HG03521 (cell line): Measurements from ENCODE around the gene GPR153.

Experiments used
- ATAC-seq: cut with Tn5 transposase; IDR thresholded peaks from one replicate; pipeline ENCODE4 v1.9.1; 2021; ENCODE audit warnings: mild to moderate bottlenecking, moderate library complexity; ENCODE audit not compliant: unreplicated experiment

GPR153 gene

DNA sequence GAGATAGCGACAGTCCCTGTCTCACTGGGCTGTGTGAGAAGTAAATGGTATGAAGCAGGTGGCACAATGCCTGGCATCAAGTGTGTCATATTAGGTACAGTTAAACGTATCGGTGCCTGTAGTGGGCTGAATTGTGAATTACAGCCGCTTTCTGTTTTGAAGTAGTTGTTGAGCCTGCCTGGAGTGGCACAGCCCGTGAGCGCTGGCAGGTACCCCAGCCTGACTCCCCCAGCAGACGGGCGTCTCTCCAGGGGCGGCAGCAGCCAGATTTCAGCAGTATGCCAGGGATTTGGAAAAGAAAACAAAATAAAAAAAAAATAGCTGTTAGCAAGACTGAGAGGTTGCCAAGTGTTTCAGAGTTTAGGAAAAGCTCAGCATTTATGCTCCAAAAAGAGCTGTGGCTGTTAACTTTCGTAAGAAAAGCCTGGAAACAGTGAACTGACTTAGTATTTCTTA is 26.6 kb upstream of the GPR153 start:
- ATAC-seq, result no peak

DNA sequence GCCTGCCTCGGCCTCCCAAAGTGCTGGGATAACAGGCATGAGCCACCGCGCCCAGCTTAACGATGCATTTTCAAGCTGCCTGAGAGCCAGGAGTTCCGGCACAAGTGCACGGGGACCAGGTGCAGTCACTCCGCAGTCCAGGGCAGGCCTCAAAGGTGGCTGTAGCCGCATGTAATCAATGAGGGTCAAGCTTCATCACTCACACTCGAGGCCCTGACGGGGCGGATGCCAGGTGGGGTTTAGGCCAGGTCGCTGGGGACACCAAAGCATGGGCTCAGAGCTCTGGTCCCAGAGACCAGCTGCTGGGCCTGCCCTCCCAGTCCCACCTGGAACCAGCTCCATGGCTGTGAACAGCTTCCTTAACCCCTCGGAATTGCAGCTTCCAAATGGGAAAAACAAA is 26.1 kb upstream of the GPR153 start:
- ATAC-seq, result no peak

DNA sequence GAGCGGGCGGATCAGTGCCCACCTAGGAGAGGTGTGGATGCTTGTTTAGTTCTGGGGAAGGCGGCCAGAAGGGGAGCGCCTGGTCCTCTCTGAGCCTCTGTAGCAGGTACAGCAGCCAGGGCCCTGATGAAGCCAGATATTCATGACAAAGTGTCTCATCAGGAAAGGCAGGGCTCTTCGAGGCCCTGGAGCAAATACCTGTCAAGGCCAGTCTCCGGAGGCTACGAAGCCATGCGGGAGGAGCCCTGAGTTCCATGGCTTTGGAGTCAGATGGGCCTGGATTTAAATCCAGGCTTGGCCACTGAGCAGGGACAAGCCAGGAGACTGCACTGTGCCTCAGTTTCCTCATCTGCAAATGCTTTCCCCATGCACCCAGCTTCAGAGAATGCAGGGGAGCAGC is 25.4 kb upstream of the GPR153 start:
- no peak for ATAC-seq

DNA sequence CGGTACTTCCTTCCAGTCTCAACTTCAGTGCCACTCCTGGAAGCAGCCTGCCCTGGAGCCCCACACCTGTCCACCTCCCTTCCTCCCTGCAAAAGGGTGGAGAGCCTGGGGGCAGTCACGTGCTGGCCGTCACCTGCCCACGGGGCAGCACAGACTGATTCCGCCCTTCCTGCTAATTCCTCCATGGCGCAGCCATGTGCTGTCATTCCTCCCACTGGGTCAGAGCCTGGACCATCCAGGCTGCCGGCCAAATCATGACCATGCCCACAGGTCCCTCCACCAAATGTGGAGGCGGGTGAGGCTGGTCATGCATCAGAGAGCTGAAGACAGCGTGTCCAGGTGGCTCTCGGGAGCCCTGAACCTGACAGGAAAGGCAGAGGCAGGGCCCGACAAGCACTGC is 24.4 kb upstream of the GPR153 start:
- no peak for ATAC-seq

DNA sequence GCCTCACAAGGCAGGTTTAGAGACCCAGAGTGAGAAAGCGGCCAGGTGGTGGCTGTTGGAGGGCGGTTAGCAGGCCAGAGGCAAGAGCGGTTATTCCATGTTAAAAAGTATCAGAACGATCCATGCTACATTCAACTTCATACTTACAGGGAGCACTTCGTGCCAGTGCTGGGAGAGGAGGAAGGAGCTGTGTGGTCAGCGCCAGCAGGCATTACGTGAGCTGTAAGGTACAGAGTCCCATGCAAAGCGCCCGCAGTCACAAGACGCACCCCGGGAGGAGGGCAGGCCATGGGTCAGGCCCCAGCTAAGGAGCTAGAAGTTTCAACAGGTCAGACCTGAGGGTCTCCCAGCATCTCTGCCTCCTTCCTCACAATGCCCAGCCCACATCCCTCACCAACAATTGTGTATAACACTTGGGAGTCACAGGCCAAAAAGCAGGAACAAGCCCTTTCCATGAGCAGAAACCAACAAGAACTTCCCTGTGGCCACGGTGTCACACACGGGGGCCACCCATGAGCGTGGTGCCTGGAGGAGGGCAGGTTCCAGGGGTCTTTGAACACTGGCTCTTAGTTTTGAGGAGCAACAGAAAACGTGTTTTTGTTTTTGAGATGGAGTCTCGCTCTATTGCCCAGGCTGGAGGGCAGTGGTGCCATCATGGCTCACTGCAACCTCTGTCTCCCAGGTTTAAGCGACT is 21.8 kb upstream of the GPR153 start:
- ATAC-seq, result no peak

DNA sequence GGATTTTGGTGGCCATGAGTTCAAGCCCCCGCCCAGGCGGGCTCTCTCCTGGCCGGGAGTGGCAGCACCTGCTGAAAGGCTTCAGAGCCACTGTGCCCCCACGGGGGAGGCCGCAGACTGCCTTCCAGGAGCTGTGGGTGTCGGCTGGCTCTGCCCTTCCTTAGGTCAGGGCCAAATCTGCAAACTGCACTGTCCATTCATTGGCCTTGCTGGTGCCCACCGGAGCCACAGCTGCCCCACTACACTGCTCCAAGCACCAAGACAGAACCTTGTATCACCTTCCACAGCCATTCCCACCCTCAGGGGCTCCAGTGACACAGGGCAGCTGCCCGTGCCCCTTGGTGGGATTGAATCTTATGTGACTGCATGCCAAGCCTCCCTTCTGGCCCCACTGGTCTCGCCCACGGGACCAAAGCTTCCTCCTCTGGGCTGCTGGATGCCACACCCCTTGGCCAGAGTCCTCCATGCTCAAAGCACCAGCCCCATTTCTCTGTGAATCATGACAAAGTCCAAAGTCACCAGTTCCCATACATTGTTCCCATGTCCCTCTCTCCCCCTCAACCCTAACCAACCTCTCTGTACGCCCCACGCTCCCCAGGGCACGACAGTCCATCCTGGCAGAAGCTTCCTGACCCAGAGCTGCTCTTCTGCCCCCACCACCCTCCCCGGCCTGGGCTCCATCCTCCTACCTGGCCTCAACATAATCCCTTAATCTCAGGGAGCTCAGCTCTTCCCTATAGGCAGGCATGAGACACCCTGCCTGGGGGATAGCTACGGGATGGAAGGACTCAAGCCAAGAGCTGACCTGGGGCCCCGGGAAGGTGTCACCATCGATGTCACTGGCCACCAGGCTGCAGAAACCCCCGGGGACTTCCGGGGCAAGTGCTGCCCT is 20.9 kb upstream of the GPR153 start:
- ATAC-seq, result no peak

DNA sequence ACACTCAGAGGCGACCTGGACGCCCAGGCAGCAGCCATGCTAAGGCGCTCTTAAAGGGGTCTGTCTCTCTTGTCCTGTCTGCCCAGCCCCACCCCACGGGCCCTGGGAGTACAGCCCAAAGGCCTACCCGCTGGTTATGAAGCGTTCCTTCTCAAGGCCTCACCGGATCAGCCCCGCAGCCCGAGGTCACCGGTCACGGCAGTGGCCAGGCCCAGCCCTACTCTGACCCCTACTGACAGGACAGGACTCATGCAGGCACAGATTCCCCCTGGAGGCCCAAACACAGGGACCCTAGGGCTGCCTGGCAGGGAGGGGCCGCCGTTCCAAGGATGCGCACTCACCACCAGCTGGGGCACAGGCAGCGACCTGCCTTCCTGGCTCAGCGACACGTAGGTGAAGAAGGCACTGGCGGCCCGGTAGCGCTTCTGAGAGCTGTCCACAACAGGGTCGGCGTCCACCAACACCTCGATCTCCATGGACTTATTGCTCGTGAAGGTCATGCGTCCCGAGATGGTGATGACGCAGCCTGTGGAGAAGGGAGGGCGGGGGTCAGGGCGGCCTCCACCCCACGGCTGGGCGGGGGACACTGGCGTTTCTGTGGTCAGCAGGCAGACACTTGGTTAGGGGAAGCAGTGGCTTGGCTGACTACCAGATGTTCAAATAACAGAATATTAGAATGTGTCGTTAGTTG is 20.0 kb upstream of the GPR153 start:
- no peak for ATAC-seq

DNA sequence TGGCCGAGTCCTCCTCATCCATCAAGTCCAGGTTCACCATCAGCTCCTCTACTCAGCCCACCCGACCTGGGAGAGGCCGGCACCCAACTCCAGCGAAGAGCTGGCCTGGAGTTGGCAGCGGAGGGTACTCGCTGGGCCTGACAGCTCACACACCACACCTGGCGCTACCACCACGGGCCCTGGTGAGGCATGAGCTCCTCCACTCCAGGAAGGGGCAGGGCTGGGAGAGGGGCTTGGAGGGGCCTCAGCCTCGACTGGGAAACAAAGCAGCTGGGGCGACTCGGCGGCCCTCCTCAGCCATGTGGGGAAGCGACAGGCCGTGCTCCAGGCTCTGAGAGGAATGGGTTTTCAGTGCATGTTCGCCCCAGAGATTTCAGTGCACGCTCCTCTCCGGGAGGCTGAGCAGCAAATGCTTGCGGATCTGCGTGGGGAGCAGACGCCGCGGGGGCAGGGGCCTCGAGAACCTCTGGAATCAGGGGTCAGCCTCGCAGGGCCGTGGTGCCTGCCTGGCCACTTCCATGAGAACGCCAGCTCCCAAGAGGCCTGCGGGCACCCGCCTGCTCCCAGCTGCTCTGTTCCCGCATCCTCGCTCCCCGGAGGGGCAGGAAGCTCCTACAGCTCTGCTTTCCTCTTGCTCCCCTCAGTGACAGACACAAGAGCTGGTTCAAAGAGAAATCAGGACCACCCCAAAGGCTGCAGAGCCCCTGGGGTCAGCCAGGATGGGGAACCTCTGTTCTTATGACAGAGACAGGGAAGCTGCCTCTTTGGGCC is 18.9 kb upstream of the GPR153 start:
- ATAC-seq, result no peak

DNA sequence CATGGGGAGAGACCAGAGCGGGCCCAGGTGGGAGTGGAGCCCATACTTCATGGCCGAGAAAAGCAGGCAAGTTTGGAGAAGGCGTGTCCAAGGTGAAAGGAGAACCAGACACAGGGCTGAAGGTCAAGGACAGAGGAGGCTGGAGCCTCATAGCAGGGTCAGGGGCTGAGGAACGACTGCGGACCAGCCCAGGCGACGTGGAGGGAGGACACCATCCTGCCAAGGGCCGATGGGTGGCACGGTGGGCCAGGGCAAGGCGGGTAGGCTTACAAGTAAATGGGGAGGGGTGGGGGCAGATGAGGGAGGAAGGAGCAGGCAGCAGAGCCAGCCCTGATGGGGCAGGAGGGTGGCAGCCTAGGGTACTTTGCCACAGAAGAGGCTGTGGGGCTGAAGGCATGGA is 18.2 kb upstream of the GPR153 start:
- no peak for ATAC-seq

DNA sequence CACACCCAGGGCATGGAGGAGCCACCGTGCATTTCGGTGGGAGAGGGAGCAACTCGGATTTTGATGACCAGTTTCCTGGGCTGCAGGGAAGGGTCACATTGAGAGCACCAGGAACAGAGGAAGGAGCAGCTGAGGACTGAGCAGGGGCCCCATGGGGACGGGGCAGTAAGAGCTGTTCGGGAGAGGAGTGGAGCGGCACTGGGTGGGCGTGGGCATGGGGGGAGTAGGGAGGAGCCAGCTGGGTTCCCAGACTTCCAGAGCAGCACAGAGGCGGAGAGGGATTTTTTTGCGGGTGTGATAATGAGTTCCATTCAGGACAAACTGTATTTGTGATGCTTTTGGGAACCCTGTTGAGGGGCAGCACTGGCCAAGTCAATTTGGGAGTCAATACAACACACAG is 17.4 kb upstream of the GPR153 start:
- ATAC-seq, result no peak

DNA sequence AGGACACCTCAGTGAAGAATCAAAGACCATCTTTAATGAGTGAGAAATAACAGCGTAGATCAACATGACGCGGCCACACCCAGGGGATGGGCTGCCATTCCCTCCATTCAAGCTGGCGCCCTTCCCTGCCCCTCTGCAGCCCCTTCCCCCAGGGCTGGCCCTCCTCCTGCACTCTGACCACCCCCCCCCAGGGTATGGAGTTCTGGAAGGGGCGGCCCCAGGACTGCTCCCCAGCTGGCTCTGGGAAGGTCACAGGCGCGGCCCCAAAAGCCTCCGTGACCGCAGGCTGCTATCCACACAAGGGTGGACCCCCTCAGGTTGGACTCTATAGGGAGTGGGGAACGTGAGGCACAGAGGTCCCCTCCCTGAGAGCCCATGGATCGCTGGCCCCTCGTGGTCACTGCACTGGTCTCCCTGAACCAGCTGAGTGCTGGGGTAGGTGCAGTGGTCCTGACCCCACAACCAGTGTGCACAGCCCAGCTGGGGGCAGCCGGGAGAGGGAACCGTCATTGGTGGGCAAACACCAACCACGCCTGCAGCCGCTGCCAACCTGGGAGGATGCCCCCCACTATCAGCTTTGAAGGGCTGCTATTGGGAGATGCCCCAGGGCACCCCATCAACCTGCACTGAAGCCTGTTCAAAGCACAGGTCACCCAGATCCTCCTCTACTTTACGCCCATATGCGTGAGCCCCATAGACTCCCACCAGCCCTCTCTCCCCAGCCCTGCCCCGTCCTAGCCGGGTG is 16.1 kb upstream of the GPR153 start:
- ATAC-seq, result no peak

DNA sequence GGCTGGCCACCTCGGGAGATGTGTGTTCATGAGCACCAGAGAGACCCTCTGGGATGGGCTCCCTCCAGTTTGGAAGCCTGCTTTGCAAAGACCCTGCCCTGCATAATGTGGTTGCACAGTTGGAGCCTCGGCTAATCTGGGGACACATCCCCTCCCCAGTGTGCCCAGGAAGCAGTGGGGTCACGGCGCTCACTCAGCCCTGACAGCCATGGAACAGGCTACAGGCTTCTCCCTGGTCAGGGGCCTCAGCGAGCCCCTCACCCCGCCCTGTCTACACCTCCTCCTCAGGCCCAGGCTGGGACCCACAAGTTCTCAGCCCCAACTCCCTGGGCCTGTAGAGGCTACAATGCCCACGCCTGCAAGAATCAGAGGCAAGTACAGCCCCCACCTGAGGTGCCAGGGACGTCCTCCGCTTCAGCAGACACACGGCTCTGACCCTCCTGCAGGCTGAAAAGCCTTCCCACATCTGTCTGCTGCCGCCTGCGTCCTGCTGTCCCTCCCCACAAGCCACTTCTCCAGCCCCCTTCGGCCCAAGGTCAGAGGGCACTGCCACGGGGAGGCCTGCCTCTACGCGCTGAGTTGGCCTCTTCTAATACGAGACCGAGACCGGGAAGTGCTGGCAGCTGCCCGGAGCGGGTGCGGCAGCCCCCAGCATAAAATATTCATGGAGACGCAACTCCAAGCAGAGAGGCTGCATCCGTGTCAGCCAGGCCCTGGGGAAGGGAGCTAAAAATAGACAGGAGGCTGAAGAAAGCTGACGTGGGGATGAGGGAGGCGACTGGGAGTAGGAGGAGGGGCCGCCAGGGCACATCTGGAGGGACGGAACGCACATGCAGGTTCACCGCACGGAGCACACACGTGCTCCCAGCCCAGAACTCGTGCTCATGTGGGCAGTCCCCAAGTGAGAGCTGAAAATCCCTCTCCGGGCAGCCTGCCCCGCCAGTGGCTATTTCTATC is 15.2 kb upstream of the GPR153 start:
- ATAC-seq, result no peak

DNA sequence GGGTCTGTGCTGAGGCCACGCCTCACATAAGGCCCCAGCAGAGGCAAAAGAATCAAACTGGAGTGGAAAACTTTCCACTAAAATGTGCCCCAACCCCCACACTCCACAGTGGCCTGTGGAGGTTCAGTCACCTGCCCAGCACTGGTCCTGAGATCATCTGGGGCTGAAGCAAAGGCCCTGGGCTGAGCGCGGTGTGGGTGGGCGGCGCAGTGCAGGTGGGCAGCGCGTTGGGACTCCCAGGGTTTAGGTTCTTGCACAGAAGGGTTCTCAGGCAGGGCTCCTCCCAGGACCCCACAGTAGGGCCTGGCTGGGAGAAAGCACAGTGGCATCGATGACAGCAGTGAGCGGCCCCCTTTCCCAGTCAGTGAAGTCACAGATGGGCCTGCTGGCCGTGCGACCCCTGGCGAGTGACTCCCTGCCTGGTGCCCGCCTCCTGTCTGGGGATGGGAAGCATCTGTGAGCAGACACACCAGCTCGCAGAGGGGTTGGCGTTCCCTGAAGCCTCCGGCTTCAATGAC is 13.8 kb upstream of the GPR153 start:
- no peak for ATAC-seq

DNA sequence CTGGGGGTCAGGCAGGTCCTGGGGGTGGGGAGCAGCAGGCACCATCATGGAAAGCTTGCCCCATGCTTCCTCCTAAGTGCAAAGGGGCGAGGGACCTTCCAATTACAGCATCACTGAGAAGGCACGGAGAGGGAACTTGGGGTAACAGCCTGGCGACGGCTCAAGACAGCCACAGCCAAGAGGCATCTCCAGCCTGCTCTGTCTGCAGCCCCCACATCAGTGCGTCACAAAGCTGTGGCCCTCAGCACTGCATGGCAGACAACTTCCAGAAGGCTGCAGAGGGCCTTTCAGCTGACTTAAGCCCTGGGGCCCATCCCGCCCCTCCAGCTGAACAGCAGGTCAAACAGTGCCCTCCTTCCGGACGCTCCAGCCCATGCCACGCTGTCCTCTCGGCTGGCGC is 13.2 kb upstream of the GPR153 start:
- ATAC-seq, result no peak

DNA sequence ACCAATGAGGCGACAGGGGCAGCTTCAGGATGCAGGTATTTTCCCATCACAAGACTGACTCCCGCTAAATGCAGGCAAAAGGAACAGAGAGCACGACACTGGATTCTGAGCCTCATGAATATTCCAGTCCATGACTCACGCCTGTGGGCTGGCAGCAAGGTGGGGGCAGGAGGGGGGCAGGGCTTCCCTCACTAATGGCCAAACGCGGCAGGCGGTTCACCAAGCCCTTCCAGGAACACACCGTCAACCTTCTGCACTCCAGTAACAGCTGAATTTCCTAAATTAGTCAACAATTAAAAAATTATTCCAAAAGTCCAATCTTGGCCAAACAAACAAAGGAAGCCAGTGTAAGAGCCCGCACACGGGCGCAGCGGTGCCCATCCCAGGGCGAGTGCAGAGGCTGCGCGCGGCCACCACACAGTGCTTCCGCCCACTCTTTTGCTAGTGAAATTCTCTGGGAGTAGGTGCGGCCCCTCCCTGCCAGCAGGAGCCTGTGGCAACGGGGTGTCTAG is 12.5 kb upstream of the GPR153 start:
- no peak for ATAC-seq

DNA sequence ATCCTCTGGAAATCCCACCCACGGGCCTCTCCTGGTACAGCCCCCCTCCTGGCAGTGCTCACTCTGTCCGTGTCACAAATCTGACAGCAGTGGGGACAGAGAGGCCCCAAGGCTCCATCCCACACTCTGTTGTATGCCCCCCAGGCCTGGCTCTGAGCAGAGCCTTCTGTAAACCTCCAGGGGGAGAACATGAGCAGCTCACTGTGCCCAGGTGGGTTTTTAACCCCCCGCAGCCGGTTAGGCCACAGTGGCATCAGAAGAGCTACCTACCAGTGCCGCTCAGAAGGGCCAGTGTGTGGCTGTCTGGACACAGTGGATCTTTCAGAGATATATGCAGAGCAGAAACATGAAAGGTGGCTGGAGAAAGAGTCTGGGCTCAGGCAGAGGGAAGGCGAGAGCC is 12.0 kb upstream of the GPR153 start:
- no peak for ATAC-seq

DNA sequence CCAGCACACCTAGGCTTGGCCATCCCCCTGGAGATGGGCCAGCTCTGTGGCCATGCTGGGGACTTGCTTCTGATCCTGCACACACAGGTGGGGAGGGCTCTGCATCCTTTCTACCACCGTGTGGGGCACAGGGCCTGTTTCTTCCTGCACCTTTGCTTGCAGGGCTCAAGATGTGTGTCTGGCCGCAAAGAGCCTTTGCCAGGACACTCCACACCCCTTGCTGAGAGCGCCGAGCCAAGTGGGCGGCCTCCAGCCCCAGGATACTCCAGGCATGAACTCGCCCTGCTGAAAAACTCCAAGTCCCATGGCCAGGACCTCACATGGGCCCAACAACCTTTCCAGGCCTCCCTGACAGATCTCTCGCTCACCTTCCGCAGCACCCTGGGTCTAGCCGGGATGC is 11.6 kb upstream of the GPR153 start:
- no peak for ATAC-seq

DNA sequence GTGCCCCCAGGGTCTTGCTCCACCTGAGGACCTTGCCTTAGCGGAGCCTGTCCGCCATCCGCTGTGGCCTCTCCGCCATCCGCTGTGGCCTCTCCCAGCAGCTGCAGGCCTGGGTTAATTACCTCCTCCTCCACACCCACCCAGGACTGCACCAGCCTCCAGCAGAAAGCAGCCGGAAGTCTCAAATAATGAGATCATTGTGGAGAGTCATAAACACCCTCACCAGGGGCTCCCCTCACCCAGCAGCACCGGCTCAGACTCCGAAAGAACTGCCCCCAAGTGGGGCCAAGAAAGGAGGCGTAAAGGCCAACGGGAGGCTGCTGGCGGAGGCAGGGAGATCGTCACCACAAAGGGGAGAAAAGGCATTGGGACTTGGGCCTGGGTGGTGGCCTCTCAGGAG is 10.7 kb upstream of the GPR153 start:
- no peak for ATAC-seq

DNA sequence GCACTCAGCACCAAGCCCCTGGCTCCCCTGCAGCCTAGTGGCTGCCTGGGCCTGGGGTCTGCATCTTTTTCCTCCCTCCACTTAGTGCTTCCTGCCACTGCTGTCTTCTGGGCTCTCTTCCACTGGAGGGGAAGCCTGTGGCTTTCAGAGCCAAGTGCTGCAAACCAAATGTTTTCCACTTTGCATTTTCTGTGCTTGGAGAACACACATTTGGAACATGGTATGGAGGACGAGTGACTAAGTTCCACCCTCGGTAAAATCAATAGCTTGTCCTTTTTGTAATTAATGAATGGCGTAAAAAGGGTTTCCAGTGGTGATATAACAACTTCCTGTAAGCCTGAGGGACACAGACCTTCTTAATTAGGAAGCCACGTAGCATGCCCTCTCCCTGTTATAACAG is 10.1 kb upstream of the GPR153 start:
- ATAC-seq, result no peak
